Esophagus squamous epithelium (tissue), 4 donors: ENCODE data around the gene ADSS2.

Experiments
- CTCF ChIP-seq, 6 experiments: fragments of 450-650 bp in 4 of 6; fragments of 200-600 bp in 2 of 6; sonication (generic) in 2 of 6; IDR thresholded peaks; one replicate each; pipeline ENCODE4 v1.5.1; 2016 to 2019; ENCODE audit warnings: antibody characterized with exemption in 6 of 6, mild to moderate bottlenecking in 4 of 6, moderate library complexity in 4 of 6
- POLR2A ChIP-seq, 4 donors: fragments of 450-650 bp; IDR thresholded peaks; one replicate each; pipeline ENCODE4 v1.6.1; 2017; ENCODE audit warnings: antibody characterized with exemption in 4 of 4, mild to moderate bottlenecking in 4 of 4, moderate library complexity in 3 of 4

DNA sequence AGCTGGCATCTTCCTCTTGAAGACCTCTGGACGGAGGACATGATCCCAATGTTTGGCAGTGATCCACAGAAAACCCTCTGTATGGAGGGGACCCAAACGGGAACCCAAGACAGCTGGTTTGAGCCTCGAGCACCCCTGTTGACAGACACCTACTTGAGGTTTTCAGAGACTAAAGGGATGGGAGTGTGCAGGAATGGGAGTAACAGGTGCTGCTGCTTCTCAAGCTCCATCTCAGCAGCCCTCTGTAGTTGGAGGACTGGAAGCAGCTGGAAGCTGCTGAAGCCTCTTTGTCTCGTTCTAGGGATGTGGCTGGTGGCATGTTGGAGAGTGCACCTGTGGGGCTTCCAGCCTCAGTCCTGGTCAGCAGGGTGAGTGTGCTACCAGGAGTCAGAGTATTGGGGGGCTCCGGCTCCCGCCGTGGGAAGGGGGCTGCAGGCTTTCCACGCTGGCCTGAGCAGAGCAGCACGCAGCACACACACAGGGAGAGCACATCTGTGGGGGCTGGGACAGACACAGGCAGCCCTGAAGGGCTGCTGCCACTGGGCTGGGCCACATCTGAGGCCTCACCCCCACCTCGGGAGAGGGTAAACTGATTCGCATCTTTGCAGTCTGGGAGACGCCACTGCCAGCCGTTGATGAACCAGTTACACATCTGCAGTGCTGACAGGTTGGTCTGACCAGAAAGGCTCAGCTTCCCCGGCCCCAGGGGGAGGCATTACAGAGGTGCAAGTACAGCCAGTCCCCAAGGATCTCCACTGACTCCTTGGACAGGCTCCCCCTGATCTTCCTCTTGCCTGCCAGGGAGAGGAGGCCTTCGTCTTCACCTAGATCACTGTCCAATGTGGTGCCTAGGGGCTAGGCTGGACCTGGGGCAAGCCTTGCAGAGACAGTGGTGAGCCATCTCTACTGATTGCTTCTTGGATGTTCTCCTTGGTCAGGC, 56.6 kb downstream of the ADSS2 start:
- TF ChIP-seq CTCF (IDR thresholded peaks at IDR 0.05) = no peak
- no peak for TF ChIP-seq POLR2A (IDR thresholded peaks at IDR 0.05)
